HG03135 (cell line): Measurements from ENCODE around the gene ERG28.

Experiments used
- ATAC-seq: cut with Tn5 transposase; IDR thresholded peaks from one replicate; pipeline ENCODE4 v1.9.1; 2021; ENCODE audit warnings: mild to moderate bottlenecking, moderate library complexity; ENCODE audit not compliant: unreplicated experiment

ERG28 gene

DNA sequence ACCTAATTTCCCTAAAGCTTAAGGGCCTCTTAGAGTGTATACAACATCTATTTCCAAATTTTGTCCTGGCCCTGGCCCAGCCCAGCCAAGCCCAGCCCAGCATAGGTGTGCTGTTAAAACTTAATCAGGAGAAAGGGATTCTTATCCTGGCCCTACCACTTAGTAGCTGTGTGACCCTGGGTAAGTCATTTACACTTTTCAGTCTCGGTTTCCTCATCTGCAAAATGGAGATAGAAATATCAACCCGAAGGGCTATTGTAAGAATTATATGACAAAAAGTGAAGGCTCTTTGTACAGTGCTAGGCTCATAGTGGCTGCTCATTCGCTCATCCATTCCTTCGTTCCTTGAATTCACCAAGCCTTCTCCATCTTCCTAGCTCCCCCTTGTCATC, 442 bp downstream of the ERG28 start:
- no peak for ATAC-seq

DNA sequence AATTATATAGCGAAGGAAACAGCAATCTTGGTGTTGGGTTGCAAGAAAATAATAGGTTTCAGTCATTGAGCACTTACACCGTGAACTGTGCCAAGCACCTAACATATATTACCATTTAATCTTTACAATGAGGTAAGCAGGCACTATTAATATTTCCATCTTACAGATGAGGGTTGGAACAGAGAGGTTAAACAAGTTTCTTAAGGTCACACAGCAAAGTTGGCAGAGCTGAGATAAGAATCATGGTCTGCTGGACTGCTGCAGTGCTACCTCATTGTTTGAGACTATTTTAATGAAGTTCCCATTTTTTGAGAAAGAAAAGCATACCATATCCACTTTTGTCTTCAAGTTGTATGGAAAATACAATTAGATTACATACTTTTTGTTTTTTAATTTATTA, 1.7 kb downstream of the ERG28 start:
- no peak for ATAC-seq

DNA sequence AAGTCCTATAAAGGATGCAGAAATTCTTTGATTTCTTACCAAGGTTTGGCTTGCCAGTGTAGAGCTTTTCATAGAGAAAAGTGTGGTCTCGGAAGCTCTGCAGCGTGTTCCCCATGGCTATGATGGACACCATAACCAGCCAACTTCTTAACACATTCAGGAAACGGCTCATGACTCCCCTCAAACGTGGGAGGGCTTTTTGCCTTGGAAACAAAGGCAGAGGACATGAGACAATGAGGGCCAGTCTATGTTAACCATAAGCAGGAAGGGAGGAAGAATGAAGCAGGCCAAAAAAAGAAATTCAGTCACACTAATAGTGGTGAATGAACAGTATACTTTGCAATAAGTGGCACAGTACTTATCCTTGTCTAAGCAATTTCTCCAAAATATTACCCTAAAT, 3.3 kb downstream of the ERG28 start:
- ATAC-seq = no peak

DNA sequence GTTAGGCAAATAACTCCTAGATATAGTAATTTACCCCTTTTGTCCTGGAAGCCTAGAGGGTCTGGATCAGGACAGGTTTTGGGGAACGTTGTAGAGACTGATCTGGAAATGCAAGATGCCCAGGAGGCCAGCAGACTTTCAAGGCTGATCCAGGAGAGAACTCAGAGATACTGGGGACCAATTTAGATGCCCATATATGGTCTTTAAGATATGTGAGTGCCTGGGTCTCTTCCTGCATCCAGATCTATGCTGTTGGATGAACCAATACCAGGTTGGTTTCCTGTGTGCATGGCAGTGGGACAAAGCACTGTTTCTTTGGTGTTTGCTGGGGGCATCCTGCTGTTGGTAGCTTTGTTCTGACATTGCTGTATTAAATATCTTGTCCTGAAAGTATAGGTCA, 5.4 kb downstream of the ERG28 start:
- ATAC-seq = no peak

DNA sequence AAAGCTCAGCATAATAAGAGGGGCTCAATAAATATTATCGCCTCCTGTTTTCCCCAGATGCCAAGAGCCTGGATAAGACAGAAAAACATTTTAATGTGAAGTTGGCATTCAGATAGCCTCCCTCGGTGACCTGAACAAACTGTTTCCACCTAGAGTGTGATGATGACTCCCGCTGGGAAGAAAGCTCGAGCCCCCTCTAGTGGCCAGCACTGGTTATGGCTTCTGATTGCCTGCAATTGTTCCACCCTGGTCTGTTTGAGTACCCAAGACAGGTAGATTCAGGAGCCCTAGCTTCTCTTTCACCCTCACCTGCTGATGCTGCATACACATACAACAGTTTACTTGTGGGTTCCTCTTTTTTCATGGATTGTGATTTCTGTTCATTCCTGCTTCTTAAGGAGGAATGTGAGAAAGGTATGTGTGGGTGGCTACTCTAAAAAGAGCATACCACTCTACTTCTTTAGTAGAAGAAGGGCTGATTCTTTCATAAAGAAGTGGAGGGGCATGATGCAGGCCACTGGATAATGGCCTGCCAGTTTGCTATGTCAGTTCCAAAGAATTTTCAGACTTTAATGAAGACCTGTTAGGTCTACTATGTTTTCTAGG, 6.4 kb downstream of the ERG28 start:
- ATAC-seq = peak; percentile 74

DNA sequence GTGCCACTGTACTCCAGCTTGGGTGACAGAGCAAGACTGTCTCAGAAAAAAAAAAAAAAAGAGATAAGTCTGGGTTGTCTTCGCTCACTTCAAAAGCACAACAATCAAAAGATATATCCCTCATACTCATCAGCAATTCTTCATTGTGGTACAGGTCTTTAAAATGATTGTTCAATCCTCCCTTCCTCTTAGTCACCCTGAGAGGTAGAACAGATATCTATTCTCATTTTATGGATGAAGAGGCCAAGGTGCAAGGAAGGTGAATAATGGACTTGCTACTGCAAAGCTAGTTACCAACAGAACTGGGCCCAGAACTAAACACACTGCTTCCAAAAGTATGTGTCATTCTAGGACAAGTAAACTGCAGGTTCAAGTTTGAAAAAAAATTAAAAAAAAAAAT, 7.1 kb downstream of the ERG28 start:
- no peak for ATAC-seq

DNA sequence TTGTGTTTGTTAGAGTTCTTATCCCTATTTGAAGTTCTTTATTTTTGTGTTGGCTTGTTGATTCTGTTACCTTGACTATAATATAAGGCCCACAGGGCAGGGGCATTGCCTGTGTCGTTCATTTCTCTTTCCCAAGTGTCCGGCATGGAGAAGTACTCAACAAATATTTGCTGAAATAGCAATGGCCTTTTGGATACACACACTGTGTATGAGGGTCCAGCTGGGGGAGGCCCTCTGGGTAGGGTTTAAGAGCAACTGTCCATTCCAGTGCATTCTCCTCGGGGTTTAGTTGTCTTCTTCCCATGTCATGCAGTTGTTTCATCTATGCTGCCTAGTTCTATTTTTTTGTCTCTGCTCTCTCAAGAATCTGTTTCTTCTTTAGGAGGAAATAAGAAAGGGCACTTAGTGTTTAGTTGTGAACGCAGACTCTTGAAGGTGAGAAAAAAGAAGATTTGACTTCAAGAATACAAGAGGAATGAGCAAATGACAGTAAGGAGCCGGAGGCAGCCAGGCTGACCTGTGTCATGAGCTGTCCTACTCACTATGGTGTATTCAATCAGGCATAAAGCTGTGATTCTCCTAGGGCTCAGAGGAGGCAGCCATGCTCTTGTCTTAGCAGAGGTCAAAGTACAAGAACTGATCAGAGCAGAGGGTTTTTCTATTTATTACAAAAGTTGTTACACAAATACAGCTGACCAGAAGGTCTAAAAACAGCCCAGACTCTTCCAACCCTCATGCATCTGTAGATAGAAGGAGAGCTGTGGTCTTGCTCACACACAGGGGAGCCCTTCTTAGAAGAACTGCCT, 10.2 kb downstream of the ERG28 start:
- ATAC-seq = no peak

DNA sequence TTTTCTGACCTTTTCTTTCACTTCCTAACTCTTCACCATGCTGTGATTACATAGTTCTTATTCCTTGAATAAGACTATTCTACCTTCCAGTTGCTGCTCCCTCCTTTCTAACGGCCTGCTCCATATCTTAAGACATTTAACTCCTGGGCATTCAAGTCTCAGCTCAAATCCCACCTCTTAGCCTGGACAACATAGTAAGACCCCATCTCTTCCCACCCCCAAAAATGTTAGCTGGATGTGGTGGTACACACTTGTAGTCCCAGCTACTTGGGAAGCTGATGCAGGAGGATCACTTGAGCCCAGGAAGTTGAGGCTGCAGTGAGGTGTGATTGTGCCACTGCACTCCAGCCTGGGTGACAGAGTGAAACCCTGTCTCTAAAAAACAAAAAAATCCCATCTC, 10.9 kb downstream of the ERG28 start:
- ATAC-seq = no peak

DNA sequence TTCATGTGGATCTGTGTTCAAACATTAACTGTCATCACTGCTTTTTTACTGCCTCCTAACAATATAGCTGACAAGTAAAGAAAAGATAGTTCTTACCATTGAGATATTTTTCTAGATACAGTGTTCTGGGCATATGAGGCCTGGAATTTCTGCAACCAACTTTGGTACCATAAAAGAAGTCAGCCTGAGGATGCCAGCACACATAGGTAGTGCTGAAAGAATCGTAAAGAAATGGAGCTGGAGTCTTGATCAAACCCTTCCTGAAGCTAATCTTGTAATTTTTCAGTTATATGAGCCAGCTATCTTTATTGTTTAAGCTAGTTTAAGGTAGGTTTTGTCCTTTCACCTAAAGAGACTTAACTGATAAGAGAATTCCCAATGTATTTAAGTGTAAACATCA, 11.3 kb downstream of the ERG28 start:
- no peak for ATAC-seq

DNA sequence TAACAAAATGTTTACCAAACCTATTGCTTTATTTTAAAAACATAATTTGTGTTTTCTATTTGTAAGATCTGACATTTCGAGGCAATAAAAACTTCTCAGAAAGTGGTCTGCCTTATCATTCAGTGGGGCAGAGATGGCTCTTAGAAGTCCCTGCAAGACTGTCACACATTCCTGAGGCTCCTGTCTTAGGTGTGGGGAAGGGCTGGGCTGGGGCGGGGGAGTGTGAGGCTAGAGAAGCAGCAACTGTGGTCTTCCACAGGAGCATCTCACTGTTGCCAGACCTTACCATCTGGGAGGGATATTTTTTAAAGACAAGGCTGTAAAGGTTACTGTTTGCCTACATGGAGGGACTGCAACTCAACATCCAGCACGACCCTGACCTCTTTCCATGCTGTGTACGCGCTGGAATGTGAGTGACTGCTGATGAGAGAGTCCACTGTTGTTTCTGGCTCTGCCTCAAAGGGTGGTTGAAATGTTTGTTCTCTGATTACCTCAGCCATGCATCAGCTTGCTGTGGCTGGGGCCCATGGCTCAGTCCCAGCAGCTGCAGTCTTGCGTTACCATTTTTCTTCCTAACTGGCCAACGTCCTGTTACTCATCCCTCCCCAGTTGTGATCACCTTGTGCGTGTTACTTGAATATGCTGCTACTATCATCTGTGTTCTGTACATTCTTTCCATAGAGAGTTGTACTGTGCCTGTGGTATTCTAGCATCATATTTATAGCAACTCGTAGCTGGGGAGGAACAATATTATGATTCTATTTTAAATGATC, 12.4 kb downstream of the ERG28 start:
- ATAC-seq = no peak

DNA sequence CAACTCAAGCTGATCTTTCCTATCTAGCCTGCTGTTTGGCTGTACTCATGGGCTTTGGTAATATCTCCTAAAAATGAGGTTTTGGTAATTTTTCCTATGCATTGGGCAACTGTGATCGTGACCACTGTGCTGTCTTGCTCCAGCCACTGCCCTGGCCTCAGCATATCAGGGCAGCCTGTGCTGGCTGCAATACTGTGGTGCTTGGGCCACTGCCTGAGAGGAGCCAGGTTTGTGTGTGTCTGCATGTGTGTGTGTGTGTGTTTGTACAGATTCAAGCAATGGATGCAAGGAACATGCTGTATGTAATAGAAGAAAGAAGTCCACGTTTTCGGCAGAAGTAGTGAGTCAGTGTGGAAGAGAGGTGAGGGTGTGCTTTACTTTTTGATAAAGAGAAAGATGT, 13.0 kb downstream of the ERG28 start:
- no peak for ATAC-seq

DNA sequence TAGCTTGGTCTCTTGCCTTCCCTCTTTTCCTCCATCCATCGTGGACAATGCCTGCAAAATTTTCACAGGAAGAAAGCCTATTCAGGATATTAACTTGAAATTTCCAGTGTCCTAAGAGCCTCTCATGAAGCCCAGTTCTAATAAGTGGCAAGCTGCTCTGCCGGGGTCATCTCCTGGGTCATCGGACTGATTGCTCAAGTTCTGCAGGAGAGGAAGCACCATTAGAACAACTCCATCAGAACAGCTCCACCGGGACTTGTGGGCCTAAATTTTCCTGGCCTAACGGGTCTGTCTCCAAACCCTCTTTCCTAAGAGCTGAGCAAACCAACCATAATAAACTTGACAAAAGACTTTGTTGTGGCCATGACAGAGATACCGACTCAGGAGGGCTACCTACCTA, 13.9 kb downstream of the ERG28 start:
- ATAC-seq = no peak

DNA sequence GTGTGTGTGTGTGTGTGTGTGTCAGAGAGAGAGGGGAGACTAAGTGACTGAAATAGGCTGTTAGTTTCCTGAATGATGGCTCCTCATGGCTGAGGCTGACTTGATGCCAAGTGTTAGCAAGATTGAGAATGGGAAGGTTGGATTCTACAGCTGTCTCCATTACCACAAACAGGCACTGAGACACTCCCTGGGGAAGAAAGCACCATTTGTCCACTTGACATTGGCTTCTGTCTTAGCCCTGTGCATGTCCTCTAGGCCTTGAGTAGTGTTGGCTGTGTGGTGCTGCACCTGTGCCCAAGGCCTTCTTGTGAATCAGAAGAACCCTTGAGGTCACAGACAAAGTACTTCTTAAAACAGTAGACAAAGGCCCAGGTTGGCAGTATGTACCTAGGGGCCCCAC, 15.6 kb downstream of the ERG28 start:
- no peak for ATAC-seq

DNA sequence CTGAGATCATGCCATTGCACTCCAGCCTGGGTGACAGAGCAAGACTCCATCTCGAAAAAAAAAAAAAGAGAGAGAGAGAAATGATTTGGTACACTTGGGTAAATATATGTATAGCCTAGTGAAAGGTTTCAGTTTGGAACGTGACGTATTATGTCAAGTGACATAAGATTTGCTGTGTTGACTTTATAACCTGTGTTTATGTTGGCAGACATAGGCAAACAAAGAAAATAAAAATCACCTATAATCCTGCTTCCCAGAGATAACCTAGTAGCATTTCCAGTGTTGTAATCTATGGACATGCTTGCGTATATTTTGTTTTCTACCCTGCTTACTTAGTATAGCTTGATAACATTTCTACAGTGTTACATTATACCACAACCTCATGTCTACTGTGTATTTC, 16.7 kb downstream of the ERG28 start:
- ATAC-seq = no peak

DNA sequence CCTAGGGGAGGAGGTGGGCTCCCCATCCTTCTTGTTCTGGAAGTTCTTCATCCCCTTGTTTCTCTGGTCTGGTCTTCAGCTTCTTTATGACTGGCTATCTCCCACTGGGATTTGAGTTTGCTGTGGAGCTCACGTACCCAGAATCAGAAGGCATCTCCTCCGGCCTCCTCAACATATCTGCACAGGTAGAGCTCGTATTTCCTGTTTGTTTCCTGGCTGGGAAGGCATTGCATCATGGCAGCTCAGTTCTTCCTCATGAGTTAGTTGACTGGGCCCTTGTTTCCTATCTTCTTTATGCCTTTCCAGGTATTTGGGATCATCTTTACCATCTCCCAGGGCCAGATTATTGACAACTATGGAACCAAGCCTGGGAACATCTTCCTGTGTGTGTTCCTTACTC, 19.8 kb downstream of the ERG28 start:
- no peak for ATAC-seq

DNA sequence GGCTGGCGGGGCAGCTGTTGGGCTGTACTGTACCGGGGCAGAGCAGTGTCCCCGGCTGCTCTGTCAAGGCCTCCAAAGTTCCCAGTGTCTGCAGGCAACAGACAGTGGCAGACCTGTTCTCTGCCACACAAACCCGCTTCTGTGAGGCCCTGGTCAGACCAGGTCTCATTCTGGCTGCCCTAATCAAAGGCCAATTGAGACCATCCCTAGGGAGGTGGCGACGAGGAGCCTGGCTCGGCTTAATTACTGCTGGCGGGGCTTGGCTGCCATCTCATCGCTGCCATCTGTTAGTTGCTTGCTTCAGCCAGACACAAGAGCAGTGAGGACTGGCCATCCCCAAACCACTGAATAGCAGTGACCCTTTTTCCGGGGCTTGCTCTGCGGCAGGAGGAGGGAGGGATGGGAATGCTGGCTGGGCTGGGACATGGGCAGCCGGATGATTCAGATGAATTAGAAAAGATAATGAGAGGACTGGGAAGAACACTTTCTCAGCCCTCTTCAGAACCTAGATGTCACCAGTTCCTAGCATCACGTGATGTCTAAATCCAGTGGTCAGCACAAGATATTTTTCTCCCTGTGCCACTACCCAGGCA, 24.5 kb downstream of the ERG28 start:
- no peak for ATAC-seq

DNA sequence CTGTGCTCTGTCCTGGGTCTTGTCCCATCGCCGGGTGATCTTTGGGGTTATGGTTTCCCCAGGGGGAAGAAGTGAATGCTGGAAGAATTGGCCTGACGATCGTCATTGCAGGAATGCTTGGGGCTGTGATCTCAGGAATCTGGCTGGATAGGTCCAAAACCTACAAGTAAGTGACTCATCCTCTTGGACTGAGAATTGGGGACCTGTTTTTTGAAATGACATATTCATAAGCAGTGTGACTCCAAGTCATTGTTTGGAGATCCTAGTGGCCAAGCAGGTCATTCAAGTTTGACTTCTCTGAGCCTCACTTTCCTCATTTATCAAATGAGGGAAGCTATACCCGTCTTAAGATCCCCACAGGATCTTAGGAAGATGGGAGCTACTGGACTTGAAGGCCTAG, 25.8 kb downstream of the ERG28 start:
- ATAC-seq = no peak

DNA sequence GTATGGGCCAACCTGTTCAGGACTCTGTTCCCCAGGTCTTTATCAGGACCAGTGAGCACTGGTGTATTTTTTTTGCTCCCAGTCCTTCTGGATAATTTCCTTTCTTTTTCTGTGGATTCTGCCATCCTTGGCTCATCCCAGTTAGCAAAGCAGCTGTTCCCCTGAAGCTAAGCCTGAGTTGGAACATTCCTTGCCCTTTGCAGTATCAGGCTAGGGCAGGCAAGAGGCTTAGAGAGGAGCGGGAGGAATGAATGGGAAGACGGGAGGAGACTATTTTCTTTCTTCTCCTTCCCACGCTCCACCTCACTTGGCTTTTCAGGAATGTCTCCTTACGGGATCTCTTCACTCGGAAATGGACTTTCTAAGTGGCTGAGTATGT, 29.2 kb downstream of the ERG28 start:
- ATAC-seq = no peak

DNA sequence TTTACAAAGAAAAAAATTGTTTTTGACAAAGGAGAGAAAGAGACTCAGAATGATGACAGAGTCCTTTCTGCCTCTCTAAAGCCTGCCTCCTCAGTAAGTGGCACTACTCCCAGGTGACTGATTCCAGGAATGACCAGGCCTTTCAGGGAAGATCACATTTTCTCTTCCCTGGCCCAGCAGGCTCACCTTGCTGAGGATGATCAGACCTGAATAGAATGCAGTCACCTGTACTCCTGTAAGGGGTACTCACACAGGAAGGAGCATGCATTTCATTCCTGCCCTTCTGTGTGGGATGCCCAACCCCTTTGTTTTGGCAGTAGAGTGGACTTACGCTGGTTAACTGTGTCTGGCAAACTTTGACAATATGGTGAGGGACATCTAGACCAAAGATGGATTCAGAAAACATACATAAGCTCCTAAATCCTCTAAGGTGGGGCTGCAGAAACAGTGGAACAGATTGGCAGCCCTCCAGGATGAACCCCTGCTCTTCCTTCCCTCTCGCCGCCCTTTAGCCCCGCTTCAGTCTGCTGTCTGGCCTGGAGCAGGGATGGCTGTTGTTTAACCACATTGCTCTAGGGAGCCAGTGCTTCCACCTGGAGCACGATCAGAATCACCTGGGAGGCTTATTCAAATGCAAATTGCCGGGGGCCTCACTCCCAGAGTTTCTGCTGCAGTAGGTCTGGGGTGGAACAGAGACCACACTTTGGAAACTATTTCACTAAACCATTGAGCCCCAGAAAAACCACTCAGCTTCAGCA, 29.8 kb downstream of the ERG28 start:
- no peak for ATAC-seq

DNA sequence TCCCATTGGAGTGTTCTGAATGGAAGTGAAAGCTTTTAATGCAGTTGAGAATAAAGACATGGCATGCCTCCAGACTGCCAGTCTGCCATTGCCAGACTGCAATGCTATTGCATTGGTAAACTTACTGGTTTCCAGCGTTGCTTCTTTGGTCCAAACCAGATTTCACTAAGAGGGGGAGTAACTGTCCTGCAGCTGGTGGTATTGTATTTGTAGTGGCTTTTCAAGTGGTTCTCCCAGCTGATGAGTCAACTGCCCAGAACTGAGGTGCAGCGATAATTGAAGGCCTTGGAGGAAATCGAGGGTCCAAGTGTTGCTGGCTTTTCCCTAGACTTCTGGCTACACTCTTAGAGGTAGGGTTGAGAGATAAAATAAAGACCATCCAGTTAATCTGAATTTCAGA, 31.9 kb downstream of the ERG28 start:
- ATAC-seq = no peak

DNA sequence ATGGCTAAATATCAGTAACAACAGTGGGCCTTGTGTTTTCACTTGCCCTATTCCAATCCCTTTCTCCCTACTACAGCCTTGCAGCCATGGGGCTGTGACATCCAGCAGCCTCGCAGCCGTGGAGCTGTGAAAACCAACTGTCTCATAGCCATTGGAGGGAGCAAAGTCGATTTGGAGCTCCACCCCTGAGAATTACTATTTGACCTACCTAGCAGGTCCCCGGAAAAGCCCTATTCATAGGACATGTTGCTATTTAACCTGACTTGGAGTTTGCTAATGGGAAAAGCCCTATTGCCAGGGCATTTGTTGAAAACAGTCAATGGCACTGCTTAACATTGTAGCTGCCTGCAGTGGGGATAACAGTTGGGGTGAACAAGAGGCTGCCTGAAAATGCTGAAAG, 33.3 kb downstream of the ERG28 start:
- no peak for ATAC-seq
